ENCODE measurements around the gene ATXN1.

ATXN1 gene

GRCh38 chr6:16739329-16739801, 21.9 kb downstream of the ATXN1 start:
- ChIA-PET CTCF (interaction anchor here (0.6 to 1.4 kb wide), 10 partner anchors 8 to 557 kb away, joined by 3 to 4 read pairs (median 3); partner anchors contain the start of gene ATXN1), POLR2A (interaction anchor here (0.9 to 1.5 kb wide), 4 partner anchors 10 to 23 kb away, joined by 3 to 4 read pairs (median 3); no protein-coding TSS in a partner anchor)
- peaks cover 58% of the 10 kb centered on the region for H3K4me1 ChIP-seq (ENCODE audit: control insufficient read depth, insufficient read depth, low read length)
- H3K27ac ChIP-seq (ENCODE audit: extremely low read depth, low read depth, low read length), result no peak overlapping the region
- H3K9me3 ChIP-seq (ENCODE audit: control insufficient read depth, insufficient read depth, low read depth, low read length), result no peaks in the 10 kb centered on the region
- no peak for TF ChIP-seq ZBTB10 (tag by site-specific recombination; IDR thresholded peaks at IDR 0.05)
- peak; percentile 9; the same call in 1 of the 2 replicates for TF ChIP-seq ZNF600 (tag by site-specific recombination; IDR thresholded peaks at IDR 0.05)
- TF ChIP-seq CTCF (tag by site-specific recombination; IDR thresholded peaks at IDR 0.05), result peak; percentile 57; the same call in 1 of the 2 replicates
- TF ChIP-seq IKZF3 (tag by site-specific recombination; IDR thresholded peaks at IDR 0.05), result peak; percentile 37; the same call in 1 of the 2 replicates
- H3K4me3 ChIP-seq (ENCODE audit: low read depth, low read length), result no peak overlapping the region
- H3K36me3 ChIP-seq (ENCODE audit: control insufficient read depth in 2 of 2, insufficient read depth in 1 of 2, low read length in 2 of 2), result peaks cover 0 to 4% of the 10 kb centered on the region in 2 experiments; a peak in 2 of 3 replicates

- H3K4me3 ChIP-seq (ENCODE audit: low read depth, low read length), result no peak overlapping the region
Measured at GRCh38 chr6:16737925-16738324, 23.3 kb downstream of the ATXN1 start.

More at GRCh38 chr6:16737925-16738324, 23.3 kb downstream of the ATXN1 start:
- Histone ChIP-seq H3K4me1 (ENCODE audit: control insufficient read depth, insufficient read depth, low read length) (peaks cover 55% of the 10 kb centered on the region), H3K9me3 (ENCODE audit: control insufficient read depth, insufficient read depth, low read depth, low read length) (no peaks in the 10 kb centered on the region), H3K36me3 (ENCODE audit: control insufficient read depth in 2 of 2, insufficient read depth in 1 of 2, low read length in 2 of 2) (peaks cover 0 to 4% of the 10 kb centered on the region in 2 experiments; a peak in 2 of 3 replicates), H3K27ac (ENCODE audit: extremely low read depth, low read depth, low read length) (no peak overlapping the region)
- ChIA-PET CTCF (interaction anchor here (0.7 to 2.4 kb wide), 2 partner anchors 9 to 11 kb away, joined by 7 read pairs; no protein-coding TSS in a partner anchor), POLR2A (no interaction called here)
- TF ChIP-seq PRDM4 (tag by site-specific recombination; IDR thresholded peaks at IDR 0.05) (no peak), ZNF416 (tag by site-specific recombination; IDR thresholded peaks at IDR 0.05) (no peak), ZNF366 (tag by site-specific recombination; conservative IDR thresholded peaks at IDR 0.05) (no peak), ZNF132 (tag by site-specific recombination; IDR thresholded peaks at IDR 0.05; ENCODE audit: borderline replicate concordance) (no peak), ZNF146 (tag by site-specific recombination; IDR thresholded peaks at IDR 0.05) (no peak), ZNF513 (tag by site-specific recombination; IDR thresholded peaks at IDR 0.05) (no peak), ZNF239 (tag by site-specific recombination; IDR thresholded peaks at IDR 0.05) (no peak), ZEB2 (tag by site-specific recombination; IDR thresholded peaks at IDR 0.05) (no peak), ZNF324 (tag by site-specific recombination; IDR thresholded peaks at IDR 0.05) (no peak), ZNF600 (tag by site-specific recombination; IDR thresholded peaks at IDR 0.05) (no peak), ZNF362 (tag by site-specific recombination; IDR thresholded peaks at IDR 0.05) (no peak), ZNF571 (tag by site-specific recombination; IDR thresholded peaks at IDR 0.05) (no peak), ZNF292 (tag by site-specific recombination; IDR thresholded peaks at IDR 0.05; ENCODE audit: borderline replicate concordance, low read depth) (no peak), ZNF2 (tag by site-specific recombination; IDR thresholded peaks at IDR 0.05) (no peak), ZNF274 (IDR thresholded peaks at IDR 0.05; ENCODE audit: low read length) (no peak), ZNF274 (tag by site-specific recombination; IDR thresholded peaks at IDR 0.05; ENCODE audit: borderline replicate concordance) (no peak), ZBTB44 (tag by site-specific recombination; IDR thresholded peaks at IDR 0.05) (no peak), ZSCAN30 (tag by site-specific recombination; IDR thresholded peaks at IDR 0.05) (no peak)
